HG03064 (cell line): ENCODE results near the gene DYNC1H1.

Source experiments
- ATAC-seq: cut with Tn5 transposase; IDR thresholded peaks from one replicate; pipeline ENCODE4 v1.9.1; 2021; ENCODE audit warnings: low read depth; ENCODE audit not compliant: unreplicated experiment

Gene DYNC1H1

GRCh38 chr14:102085488-102085887, 121.1 kb downstream of the DYNC1H1 start:
- ATAC-seq: no peak

- peak; percentile 28 for ATAC-seq
Measured at GRCh38 chr14:102085948-102086708, 121.8 kb downstream of the DYNC1H1 start.

DNA sequence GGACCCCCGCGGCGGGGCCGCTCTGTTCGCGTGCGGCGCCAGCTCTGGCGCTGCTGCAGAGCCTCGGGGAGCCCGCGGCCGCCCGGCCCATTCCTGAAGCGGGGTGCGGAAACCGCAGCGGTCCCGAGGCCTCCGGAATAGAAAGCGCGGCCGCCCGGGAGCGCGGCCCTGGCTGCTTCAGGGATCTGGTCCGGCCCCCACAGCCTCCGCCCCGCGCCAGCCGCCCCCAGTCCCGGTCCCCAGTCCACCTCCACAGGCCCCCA, 122.3 kb downstream of the DYNC1H1 start:
- no peak for ATAC-seq

DNA sequence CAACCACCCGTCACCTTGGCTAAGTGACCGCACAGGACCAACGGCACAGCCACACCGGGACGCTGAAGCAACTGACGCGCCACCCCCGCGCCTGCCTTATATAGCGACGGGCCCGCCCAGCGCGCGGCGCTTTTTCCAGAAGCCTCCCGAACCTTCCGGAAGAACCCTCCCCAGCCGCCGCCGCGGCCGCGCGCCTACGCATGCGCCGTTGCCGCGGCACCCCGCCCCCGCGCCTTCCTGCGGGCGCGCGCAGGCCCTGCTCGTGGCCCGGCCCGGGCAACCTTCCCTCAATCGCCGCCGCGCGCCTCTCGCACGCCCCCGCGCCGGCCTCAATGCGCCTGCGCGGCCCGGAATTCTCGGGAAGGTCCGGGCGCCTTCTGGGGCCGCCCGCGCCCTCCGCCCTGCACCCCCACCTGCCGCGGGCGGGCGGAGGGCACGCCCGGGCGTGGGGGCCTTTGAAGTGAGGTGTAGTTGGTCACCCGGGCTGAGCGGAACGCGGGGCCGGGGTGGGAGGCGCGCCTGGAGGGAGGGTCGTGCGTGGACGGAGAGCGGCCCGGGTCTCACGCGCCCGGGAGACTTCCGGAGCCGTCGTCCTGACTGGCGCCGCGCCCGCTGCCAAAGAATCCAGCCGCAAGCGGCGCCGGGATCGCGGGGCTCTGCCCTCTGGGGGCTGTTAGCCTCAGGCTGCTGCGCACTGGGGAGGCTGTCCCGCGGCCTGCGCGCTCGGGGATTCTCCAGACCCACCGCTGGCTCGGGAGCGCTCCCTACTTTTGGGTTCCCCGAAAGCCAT, 122.8 kb downstream of the DYNC1H1 start, which contains the start of gene HSP90AA1:
TSS of gene HSP90AA1 (minus strand) at position 73 of the 790 bp plus-strand sequence. CDS start 666 bp downstream, outside the sequence.
- peak; percentile 61 for ATAC-seq

- no peak for ATAC-seq
Measured at GRCh38 chr14:102087762-102088011, 123.3 kb downstream of the DYNC1H1 start.

- no peak for ATAC-seq
Measured at GRCh38 chr14:102088012-102088792, 123.8 kb downstream of the DYNC1H1 start.

GRCh38 chr14:102089621-102090343, 125.4 kb downstream of the DYNC1H1 start:
- ATAC-seq: no peak

DNA sequence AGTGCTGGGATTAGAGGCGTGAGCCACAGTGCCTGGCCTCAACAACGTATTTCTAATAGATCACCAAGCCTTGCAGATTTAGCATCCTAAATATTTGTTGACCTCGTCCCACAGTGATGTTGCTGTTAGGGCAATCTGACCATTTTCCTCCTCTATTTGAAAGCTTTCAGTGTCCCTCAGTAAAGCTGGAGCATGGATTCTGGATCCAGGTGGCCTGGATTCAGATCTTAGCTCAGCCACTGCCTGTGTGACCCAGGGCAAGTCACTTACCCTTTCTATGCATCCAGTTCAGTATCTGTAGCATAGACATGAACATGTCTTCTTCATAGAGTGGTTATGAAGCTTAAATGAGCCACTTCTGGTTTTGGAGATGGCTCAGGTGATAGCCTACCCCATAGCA, 126.3 kb downstream of the DYNC1H1 start:
- ATAC-seq: no peak

GRCh38 chr14:102092806-102093205, 128.4 kb downstream of the DYNC1H1 start:
- ATAC-seq: no peak

- ATAC-seq: no peak
Measured at GRCh38 chr14:102094101-102094500, 129.7 kb downstream of the DYNC1H1 start.

DNA sequence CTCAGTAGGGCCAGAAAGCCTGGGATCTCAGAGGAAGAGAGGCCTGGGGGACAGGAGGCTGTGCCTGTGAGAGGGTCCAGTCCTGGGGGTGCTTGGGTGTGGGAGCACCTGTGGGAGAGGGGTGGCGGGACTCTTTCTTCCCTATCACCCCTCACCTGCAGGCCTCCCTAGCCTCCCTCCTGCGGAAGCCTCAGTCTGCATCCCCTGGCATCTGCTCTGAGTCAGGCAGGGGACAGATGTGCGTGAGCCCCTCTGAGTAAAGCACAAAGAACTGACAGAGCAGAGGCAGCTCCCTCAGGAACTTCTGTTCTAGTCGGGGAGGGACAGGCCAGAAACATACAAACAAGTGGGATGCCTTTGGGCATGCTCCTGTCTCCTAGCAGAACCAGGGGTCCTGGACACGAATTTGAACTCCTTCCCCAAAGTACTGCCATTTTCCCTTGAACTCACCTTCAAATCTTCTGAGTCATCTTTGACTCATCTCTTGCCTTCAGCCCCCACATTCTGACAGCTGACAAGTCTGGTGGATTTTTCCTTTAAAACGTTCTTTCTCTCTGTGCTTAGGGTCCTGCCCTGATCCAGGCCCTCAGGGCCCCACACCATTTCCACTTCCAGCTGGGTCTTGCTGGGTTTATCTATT, 131.0 kb downstream of the DYNC1H1 start:
- no peak for ATAC-seq

- no peak for ATAC-seq
Measured at GRCh38 chr14:102095871-102096568, 131.6 kb downstream of the DYNC1H1 start.

DNA sequence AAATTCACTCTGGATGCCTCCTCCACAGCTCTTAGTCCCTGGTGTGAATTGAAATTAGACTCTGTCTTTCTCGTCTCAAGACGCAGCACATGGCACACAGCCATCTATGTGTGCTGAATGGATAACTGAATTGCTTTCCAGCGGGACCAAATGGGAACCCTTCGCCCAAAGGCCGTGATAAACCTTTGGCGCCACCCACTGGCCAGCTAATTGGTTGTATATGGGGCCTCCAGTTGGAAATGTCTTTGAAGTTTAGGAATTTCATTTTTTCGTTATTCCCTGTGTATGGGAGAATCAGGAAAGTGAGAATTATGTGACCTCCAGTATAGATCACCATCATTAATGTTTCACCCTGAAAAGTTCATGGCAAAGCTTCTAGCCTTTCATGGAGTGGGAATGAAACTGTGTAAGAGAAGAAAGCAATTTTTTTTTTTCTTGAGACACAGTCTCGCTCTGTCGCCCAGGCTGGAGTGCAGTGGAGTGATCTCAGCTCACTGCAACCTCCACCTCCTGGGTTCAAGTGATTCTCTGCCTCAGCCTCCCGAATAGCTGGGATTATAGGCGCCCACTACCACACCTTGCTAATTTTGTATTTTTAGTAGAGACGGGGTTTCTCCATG, 132.3 kb downstream of the DYNC1H1 start:
- no peak for ATAC-seq

DNA sequence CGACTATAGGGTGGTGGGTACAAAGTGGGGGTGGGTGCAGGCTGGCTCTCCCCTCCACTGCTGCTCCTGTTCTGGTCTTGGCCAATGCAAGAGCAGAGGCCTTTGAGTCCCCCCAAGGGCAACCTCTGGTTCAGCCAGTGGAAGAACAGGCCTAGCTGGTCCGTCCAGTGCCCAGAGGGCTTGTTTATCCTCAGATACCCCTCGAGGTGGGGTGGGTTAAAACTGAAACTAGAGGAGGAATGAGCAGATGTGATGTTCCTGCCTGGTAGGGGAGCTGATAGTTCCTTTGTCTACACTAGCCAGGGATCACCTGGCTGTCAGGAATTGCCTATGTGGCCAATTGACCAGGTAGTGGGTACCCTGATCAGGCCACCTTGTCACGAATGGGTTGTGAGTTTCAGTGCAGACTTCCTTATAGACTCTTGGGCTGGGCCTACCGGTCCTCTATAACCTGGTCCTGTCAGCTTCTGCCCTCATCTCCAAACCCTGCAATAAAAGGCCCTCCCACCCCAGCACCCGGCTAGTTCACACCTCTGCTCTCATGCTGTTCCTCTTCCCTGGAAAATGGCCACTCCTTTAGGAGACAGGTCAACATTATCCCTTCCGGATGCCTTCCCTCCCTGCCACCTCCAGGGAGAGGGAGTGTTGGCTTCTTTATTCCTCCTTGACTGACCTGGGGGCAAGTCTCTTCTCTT, 133.2 kb downstream of the DYNC1H1 start:
- ATAC-seq: no peak

- ATAC-seq: no peak
Measured at GRCh38 chr14:102103062-102103695, 138.8 kb downstream of the DYNC1H1 start.

- no peak for ATAC-seq
Measured at GRCh38 chr14:102105369-102105768, 141.0 kb downstream of the DYNC1H1 start.
